Middle frontal gyrus (tissue), 1 donor: Measurements from ENCODE around the gene RPS15A.
"Not testable (repeated sequence)": the region's sequence is repeated elsewhere in the genome, so short reads cannot be mapped to it uniquely, and the experiment has no call there.

Experiments
- DNase-seq: peaks from one replicate; pipeline ENCODE4 v3.0.0-alpha.2; 2015; ENCODE audit warnings: low spot score; ENCODE audit errors: extremely low spot score

Gene RPS15A

DNA sequence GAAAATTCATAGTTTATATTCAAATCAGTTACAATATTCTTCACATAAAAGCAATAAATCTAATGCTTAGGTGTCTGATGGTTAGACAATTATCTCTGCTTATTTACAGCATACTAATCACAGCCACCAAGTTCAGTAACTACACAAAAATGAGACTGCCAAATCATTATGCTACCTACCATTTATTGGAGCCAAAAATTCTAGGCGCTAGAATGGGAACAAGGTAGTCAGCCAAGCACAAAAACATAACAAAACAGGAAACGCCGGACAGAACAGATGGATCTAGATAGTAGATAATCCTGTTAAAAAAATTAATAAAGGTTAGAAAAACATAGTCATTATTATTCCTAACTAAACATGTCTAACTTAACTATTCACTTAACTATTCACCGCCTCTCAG is 7.6 kb upstream of the RPS15A start:
- DNase-seq = no peak

DNA sequence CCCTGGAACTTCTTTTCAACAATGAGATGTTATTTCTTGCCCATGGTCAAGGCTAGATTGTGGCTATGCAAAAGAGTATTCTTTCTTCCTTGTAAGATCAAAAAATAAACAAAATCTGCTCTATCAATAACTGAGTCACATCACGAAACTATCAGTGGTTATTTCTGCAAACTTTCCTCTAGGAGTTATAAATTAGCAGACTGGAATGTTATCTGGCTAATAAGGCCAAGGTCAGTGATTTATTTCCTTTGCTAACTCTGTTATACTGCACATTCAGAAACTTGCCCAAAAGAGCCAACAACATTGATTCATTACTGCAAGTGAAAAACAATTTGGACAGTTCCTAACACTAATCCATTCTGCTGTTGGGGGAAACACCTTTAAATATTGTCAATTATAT is 6.2 kb upstream of the RPS15A start:
- no peak for DNase-seq

DNA sequence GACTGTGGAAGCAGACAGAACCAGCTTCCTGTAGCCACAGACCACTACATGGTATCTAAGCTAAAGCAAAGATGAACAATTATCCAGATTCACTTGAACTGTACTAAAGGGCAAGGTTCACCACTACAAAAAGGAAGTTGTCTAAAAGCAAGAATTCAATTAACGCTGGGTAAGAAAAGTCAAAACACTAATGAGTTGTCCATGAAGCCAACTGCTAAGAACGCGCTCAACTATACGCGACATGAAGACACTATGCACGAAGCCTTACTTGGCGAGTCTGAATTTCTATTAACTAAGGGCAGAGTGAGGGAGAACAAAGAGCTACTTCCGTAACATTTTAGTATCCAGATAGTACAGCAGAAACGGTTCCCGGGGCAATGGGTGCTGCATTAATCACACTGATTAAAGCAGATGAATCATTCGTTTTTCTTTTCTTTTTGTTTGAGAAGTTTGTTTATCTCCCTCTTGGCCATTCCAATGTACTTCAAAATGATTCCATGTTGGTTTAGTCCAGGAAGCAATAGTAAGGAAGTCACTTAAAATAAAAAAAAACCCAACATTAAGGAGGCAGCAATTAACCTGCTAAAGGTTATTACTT is 2.8 kb upstream of the RPS15A start:
- DNase-seq = no peak

DNA sequence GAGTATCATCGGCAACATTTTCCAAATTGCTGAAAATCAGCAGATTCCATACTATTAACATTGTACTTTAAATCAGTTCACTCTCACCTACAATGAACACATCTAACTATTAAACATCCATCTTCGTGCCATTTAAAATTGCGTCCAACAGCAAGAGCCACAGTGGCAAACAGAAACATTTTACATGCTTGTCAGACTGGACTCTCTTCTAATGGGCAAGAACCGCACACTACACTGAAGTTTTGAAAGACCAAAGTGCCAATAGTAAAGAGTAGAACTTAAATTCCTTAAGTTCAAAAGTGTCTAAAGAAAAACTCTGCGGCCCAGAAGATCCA is 652 bp downstream of the RPS15A start:
- DNase-seq = no peak

DNA sequence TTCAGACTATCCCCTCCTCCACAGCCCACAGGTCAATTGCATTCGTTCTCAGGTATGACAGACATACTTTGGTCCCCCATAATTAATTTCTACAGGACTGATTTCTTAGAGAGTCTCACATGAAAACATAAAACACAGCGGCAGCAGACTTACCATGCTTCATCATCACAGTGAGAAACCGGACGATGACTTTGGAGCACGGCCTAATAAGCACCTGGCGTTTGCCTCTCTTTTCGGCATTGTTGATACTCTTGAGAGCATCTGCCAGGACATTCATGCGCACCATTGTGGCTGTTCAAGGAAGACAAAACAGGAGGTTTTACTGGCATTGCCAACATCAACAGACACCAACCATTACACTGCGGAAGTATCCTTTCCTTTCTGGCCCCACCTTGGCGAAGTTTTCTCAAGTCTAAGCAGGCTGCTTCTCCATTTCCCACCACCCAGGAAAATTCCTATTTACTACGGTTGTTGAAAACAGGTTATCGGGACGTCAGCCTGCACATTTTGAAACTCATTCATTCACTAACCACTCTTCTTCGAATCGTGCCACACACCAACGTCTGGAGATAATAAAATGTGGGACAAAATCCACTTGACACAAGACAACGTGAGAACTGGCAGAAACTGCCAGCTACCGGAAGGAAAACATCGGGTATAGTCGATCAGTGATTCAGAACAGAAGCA is 1.2 kb downstream of the RPS15A start:
- DNase-seq = no peak

DNA sequence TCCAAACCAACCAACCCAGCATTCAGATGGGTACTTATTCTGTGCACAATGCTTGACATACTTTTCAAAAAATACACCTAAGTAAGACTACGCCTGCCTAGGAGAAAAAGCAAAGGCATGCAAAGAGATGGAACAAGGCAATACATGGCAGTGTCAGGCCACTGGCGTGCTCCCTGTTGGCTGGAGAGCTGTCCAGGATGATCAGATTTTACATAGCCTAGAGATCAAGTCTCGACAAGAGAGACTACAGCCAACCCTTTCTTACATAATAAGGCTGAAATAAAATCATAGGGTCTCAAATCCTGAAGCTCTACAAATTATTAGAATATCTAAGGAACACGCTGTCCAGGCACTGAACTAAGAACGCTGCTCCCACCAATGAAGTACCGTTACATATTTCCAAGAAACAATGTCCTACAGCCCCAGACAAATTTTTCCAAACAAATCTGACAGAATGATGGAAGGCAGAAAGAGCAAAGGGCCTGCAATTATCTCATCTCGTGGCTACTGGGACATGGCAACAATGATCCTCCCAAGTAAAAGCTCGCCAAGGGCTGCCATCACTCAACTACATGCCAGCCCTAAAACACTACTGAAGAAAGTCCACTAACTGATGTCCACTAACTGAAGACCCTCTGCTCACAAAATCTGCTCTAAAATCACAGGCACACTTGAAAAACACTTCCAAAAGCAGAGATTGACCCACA is 5.1 kb downstream of the RPS15A start:
- no peak for DNase-seq

DNA sequence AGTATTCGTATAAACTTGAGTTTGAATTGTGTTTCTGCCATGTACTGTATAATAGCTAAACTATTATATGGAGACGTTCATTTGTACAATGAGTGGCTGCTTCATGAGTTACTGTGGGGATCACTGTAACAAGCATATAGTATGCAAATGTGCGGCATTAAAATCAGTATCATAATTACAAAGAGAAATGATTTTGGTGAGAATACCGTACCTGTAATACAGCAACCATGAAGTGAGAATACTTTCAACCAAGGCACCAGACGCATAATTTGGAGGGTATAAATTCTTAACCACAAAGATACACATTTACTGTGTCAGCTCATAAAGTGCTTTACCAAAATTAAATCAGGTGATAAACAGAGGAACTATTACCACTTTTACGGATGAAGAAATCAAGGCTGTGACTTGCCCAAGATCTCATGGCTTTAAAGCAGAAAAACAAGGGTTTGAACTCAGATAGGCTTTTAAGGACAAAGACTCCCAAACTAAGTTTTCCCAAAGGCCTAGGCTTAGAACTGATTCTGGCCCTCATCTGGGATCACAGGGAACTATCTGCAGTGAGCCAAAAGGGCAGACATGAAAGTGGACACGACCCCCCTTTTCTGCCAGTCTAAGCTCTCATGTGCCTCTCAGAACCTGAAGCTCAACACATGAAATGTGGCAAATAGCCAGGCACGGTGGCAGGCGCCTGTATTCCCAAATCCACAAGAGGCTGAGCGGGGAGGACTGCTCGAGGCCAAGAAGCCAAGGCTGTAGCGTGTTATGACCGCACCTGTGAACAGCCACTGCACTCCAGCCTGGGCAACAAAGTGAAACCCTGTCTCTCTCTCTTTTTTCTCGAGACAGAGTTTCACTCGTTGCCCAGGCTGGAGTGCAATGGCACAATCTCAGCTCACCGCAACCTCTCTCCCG is 6.4 kb downstream of the RPS15A start:
- no peak for DNase-seq

DNA sequence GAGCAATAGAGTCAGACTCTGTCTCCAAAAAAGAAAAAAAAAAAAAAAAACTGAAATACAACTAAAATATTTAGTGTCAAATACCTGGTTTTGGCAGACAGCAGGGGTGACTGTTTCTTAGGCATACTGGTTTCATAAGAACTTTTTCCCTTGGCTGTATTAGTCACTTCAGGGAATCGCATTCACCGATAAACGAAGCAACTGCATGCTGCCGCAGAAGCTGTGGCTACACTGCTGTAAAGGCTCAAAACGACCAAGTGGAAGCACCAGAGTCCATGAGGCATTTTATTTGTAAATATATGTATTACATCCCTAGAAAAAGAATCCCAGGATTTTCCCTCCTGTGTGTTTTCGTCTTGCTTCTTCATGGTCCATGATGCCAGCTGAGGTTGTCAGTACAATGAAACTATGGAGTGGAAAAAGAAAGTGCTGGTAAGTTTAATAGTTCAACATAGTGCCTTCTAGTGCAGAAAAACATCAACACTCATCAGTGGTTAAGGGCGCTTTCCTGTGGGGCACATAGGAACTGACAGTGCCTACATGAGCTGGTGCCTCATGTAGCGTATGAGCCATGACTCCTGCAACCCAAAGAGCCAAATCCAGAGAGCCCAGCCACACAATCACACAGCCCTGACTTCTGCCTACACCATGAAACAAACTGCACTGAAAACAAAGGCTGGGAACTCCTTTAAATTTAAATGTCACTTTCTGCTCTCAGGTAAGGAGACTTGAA is 7.3 kb downstream of the RPS15A start:
- DNase-seq = no peak

DNA sequence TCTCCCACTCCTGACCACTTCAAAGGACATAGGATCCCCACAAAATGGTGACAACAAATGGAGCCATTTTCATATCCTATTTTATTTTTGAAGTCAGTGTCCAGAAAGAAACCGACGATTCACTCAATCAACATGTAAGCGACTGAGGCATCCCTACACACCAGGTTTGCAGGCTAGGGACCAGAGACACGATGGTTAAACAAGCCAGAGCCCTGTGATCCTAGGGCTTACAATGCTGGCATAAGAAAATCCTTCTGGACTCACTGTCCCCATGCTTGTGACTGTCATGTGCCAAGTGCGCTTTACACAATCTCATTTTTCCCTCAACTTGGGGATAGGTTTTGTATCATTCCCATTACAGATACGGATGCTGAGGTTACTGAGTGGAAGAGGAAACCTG is 8.9 kb downstream of the RPS15A start:
- DNase-seq = not testable (repeated sequence)

DNA sequence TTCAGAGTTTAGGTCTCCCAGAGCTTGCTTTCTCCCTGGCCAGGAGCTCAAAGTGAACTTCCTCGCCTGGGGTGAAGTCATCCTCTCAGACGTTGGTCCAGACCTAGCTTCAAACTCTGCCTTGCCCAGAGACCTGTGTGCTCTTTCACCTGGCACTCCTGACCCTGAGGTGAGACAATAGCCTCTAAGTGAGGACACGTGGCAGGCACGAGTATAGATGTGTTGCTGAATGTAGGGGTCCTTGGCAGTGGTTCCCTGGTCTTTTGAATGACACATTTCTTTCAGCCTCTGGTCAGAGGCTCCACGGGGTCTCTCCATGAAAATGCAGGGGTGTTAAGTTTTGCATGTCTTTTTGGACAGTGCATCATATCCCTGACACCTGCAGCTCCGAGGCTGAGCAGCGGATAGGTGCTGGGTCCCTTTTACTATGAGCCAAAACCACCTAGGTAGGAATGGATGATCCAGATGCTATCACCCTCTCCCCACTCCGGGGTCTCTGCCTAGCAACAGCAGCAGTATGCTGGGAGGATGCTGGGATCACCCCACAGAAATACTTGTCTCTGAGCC is 9.6 kb downstream of the RPS15A start:
- not testable (repeated sequence) for DNase-seq

DNA sequence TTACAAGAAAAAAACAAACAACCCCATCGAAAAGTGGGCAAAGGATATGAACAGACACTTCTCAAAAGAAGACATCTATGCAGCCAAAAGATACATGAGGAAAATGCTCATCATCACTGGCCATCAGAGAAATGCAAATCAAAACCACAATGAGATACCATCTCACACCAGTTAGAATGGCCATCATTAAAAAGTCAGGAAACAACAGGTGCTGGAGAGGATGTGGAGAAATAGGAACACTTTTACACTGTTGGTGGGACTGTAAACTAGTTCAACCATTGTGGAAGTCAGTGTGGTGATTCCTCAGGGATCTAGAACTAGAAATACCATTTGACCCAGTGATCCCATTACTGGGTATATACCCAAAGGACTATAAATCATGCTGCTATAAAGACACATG is 12.5 kb downstream of the RPS15A start:
- not testable (repeated sequence) for DNase-seq

DNA sequence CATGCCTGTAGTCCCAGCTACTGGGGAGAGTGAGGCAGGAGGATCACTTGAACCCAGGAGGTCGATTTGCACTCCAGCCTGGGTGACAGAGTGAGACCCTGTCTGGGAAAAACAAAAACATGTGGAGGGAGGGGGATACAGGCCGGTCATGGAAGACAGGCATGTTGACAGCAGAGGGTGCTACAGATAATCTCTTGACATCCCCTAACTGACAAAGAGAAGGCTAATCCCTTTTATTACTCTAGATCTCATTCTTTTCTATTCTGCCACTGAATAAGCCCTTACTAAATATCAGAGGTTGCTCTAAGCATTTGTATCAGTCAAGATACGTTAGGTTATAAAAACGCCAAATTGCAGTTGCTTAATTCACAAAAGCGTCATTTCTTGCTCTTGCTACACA is 13.8 kb downstream of the RPS15A start:
- not testable (repeated sequence) for DNase-seq

DNA sequence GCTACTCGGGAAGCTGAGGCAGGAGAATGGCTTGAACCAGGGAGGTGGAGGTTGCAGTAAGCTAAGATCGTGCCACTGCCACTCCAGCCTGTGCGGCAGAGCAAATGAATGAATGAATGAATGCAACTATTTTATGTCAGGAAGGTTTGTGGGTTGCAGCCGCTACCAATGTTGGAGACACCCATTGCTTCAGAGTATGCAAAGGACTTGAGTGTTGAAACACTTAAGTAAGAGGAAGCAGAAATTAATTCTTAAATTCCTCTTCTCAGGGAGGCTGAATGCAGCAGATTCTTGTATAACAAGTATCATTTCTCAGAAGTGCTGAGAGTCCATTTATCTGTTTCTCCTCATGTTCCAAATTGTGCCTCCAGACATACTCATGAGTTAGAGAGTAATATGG is 15.5 kb downstream of the RPS15A start:
- not testable (repeated sequence) for DNase-seq

DNA sequence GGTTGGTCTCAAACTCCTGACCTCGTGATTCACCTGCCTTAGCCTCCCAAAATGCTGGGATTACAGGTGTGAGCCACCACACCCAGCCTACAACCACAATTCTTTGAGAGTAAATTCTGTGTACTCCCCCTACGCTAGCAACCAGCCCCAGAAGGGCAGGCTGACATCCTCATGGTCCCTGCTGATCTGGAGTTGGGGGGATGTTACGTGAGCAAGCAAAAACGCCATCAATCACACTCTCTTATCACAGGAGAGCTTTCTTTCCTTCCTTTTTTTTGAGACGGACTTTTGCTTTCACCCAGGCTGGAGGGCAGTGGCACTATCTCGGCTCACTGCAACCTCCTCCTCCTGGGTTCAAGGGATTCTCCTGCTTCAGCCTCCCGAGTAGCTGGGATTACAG is 18.0 kb downstream of the RPS15A start:
- not testable (repeated sequence) for DNase-seq

DNA sequence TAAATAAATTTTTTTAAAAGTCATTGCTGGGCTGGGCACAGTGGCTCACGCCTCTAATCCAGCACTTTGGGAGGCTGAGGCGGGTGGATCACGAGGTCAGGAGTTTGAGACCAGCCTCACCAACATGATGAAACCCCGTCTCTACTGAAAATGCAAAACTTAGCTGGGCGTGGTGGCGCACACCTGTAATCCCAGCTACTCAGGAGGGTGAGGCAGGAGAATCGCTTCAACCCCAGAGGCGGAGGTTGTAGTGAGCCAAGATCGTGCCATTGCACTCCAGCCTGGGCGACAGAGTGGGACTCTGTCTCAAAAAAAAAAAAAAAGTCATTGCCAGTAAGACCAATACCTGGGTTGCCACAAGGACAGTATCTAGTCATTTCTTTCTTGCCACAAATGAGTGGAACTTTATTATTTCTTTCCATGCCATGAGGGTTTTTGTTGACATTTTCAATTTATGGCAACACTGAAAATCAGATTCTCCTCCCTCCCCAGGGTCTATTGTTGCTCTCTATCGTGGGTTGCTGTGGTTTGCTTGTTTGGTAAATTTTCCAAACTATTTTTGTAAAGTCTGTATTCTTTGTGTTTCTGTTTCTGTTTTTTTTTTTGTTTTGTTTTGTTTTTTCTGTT is 19.7 kb downstream of the RPS15A start:
- not testable (repeated sequence) for DNase-seq

DNA sequence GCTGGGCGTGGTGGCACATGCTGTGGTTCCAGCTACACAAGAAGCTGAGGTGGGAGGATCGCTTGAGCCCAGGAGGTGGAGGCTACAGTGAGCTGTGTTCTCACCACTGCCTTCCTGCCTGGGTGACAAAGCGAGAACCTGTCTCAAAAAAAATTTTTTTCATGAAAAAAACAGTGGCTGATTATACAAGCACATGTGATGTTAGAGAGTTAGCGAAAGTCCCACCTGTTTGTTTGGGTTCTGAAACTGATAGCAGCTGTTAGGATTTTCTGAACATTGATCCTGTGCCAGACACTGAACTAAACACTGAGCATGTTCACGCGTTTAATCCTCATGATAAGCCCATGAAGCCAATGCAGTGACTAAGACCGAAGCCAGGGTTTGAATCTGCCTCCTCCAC is 22.9 kb downstream of the RPS15A start:
- not testable (repeated sequence) for DNase-seq

DNA sequence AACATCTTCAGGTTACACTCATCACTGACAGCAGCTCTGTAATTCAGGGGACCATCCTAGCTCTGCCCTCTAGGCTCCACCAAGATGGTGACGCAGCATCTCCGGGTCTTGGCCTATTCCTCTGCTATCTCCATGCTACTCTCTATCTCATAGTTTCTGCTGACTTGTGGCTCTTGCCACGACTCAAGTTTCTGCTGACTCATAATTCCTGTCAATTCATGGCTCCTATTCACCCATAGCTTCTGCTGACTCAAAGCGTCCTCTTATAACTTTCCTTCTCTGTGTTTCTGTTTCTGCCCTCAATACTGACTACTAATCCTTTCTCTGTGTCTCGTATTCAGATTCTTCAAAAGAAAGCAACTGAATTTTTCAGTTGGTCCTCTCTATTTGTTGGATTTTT is 27.4 kb downstream of the RPS15A start:
- not testable (repeated sequence) for DNase-seq

DNA sequence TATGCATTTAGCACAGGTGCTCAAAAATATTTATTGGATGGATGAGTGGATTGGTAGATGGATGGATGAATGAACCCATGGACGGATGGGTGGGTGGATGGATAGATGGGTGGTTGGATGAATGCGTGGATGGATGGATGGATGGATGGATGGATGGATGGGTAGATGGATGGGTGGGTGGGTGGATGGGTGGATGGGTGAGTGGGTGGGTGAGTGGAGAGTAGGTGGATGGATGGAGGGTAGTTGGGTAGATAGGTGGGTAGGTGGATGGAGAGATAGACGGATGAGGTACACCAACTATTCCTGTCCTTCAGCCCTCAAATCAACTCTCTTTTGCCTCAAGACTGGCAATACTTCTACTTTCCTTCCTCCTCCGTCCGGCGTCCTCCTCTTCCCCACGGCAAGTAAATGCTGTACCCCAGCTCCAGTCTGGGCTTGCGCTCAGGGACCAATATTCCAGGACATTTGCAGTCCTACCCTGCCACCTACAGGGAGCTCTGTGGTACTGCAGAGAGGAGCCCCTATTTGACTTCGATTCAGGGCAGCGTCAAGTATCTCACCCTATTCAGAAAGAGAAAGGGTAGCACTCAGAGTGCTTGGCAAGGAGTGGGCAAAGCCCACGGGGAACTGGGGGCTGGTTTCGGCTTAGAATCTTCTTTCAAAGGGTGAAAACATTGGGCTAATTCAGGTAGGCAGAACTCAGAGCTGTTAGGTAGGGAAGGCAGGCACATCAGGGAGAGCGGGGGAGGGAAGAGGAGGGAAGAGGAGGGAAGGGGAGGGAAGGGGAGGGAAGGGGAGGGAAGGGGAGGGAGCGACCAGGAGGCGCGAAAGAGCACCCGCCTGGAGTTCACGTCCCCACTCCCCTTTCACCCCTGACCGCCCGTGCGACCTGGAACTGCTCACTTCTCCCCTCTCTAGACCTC is 30.3 kb downstream of the RPS15A start:
- not testable (repeated sequence) for DNase-seq
